T-helper 2 cell treated with Interferon-gamma antibody and Interleukin-4, amounts not matched to agents 5 μg/mL and 100 μg/mL, for 36 hours (primary cell): Measurements from ENCODE around the gene LRRFIP2.

Source experiments
- DNase-seq: peaks from one replicate; pipeline ENCODE4 v3.0.0; 2021; ENCODE audit warnings: low spot score
- H3K27ac Mint-ChIP-seq: one replicate; pipeline ENCODE4 v1.8.0; 2021; ENCODE audit warnings: mild to moderate bottlenecking, mixed read lengths
- H3K27me3 Mint-ChIP-seq: one replicate; pipeline ENCODE4 v1.8.0; 2021; ENCODE audit warnings: low read depth, mixed read lengths
- H3K36me3 Mint-ChIP-seq: one replicate; pipeline ENCODE4 v1.8.0; 2021; ENCODE audit warnings: low read depth, mixed read lengths
- H3K4me1 Mint-ChIP-seq: one replicate; pipeline ENCODE4 v1.8.0; 2021; ENCODE audit warnings: low read depth, mixed read lengths
- H3K4me3 Mint-ChIP-seq: one replicate; pipeline ENCODE4 v1.8.0; 2022; ENCODE audit warnings: mild to moderate bottlenecking, moderate library complexity, mixed read lengths
- H3K9me3 Mint-ChIP-seq: one replicate; pipeline ENCODE4 v1.8.0; 2021; ENCODE audit warnings: mixed read lengths

The LRRFIP2 gene

GRCh38 chr3:37041546-37042195 lies 132.7 kb downstream of the LRRFIP2 start:
- Mint-ChIP-seq H3K4me3 (no peak overlapping the region), H3K27me3 (no peaks in the 10 kb centered on the region), H3K27ac (no peak overlapping the region), H3K4me1 (no peaks in the 10 kb centered on the region), H3K36me3 (peaks cover 54% of the 10 kb centered on the region), H3K9me3 (peaks cover 3% of the 10 kb centered on the region)
- DNase-seq: no peak

GRCh38 chr3:37040231-37040630 lies 134.2 kb downstream of the LRRFIP2 start:
- H3K4me1 Mint-ChIP-seq: no peaks in the 10 kb centered on the region
- peak overlapping the region; percentile 17 for H3K27ac Mint-ChIP-seq
- H3K4me3 Mint-ChIP-seq: no peak overlapping the region
- peaks cover 63% of the 10 kb centered on the region for H3K36me3 Mint-ChIP-seq
- DNase-seq: no peak
- no peaks in the 10 kb centered on the region for H3K27me3 Mint-ChIP-seq
- H3K9me3 Mint-ChIP-seq: peaks cover 15% of the 10 kb centered on the region

- Mint-ChIP-seq H3K4me1 (no peaks in the 10 kb centered on the region), H3K36me3 (peaks cover 66% of the 10 kb centered on the region), H3K27me3 (no peaks in the 10 kb centered on the region), H3K4me3 (no peak overlapping the region), H3K27ac (no peak overlapping the region), H3K9me3 (peaks cover 22% of the 10 kb centered on the region)
- no peak for DNase-seq
Observed at GRCh38 chr3:37039161-37039846, 135.1 kb downstream of the LRRFIP2 start.

GRCh38 chr3:37037352-37037751 lies 137.0 kb downstream of the LRRFIP2 start:
- H3K4me3 Mint-ChIP-seq: no peak overlapping the region
- H3K9me3 Mint-ChIP-seq: peaks cover 22% of the 10 kb centered on the region
- no peak overlapping the region for H3K27ac Mint-ChIP-seq
- DNase-seq: no peak
- H3K4me1 Mint-ChIP-seq: no peaks in the 10 kb centered on the region
- no peaks in the 10 kb centered on the region for H3K27me3 Mint-ChIP-seq
- H3K36me3 Mint-ChIP-seq: peaks cover 76% of the 10 kb centered on the region

GRCh38 chr3:37032961-37033360 lies 141.4 kb downstream of the LRRFIP2 start:
- Mint-ChIP-seq H3K27ac (no peak overlapping the region), H3K36me3 (peaks cover 72% of the 10 kb centered on the region), H3K4me1 (no peaks in the 10 kb centered on the region), H3K4me3 (no peak overlapping the region), H3K9me3 (peaks cover 22% of the 10 kb centered on the region), H3K27me3 (no peaks in the 10 kb centered on the region)
- no peak for DNase-seq

GRCh38 chr3:37031096-37031682 lies 143.2 kb downstream of the LRRFIP2 start:
- Mint-ChIP-seq H3K27me3 (no peaks in the 10 kb centered on the region), H3K36me3 (peaks cover 72% of the 10 kb centered on the region), H3K4me3 (no peak overlapping the region), H3K4me1 (no peaks in the 10 kb centered on the region), H3K27ac (no peak overlapping the region), H3K9me3 (peaks cover 14% of the 10 kb centered on the region)
- DNase-seq: no peak

- DNase-seq: no peak
- Mint-ChIP-seq H3K27me3 (no peaks in the 10 kb centered on the region), H3K27ac (no peak overlapping the region), H3K4me1 (no peaks in the 10 kb centered on the region), H3K9me3 (peaks cover 10% of the 10 kb centered on the region), H3K4me3 (no peak overlapping the region), H3K36me3 (peaks cover 71% of the 10 kb centered on the region)
Observed at GRCh38 chr3:37030588-37030987, 143.8 kb downstream of the LRRFIP2 start.

GRCh38 chr3:37029516-37030163 lies 144.7 kb downstream of the LRRFIP2 start:
- H3K4me1 Mint-ChIP-seq: peaks cover 4% of the 10 kb centered on the region
- H3K9me3 Mint-ChIP-seq: peaks cover under 1% of the 10 kb centered on the region
- H3K4me3 Mint-ChIP-seq: no peak overlapping the region
- H3K36me3 Mint-ChIP-seq: peaks cover 66% of the 10 kb centered on the region
- no peaks in the 10 kb centered on the region for H3K27me3 Mint-ChIP-seq
- DNase-seq: no peak
- no peak overlapping the region for H3K27ac Mint-ChIP-seq

GRCh38 chr3:37029111-37029510 lies 145.3 kb downstream of the LRRFIP2 start:
- DNase-seq: no peak
- H3K27ac Mint-ChIP-seq: no peak overlapping the region
- H3K4me1 Mint-ChIP-seq: peaks cover 6% of the 10 kb centered on the region
- peaks cover 65% of the 10 kb centered on the region for H3K36me3 Mint-ChIP-seq
- no peak overlapping the region for H3K4me3 Mint-ChIP-seq
- no peaks in the 10 kb centered on the region for H3K27me3 Mint-ChIP-seq
- no peaks in the 10 kb centered on the region for H3K9me3 Mint-ChIP-seq

GRCh38 chr3:37028329-37028728 lies 146.1 kb downstream of the LRRFIP2 start:
- Mint-ChIP-seq H3K4me3 (no peak overlapping the region), H3K27me3 (no peaks in the 10 kb centered on the region), H3K9me3 (no peaks in the 10 kb centered on the region), H3K27ac (no peak overlapping the region), H3K36me3 (peaks cover 62% of the 10 kb centered on the region), H3K4me1 (peaks cover 6% of the 10 kb centered on the region)
- DNase-seq: no peak

GRCh38 chr3:37026851-37027250 lies 147.5 kb downstream of the LRRFIP2 start:
- H3K27ac Mint-ChIP-seq: no peak overlapping the region
- H3K4me1 Mint-ChIP-seq: peaks cover 6% of the 10 kb centered on the region

GRCh38 chr3:37025561-37026335 lies 148.6 kb downstream of the LRRFIP2 start:
- no peak for DNase-seq
- H3K9me3 Mint-ChIP-seq: no peaks in the 10 kb centered on the region
- peaks cover 61% of the 10 kb centered on the region for H3K36me3 Mint-ChIP-seq
- H3K27ac Mint-ChIP-seq: peak overlapping the region; percentile 6
- H3K4me3 Mint-ChIP-seq: no peak overlapping the region
- no peaks in the 10 kb centered on the region for H3K27me3 Mint-ChIP-seq
- peaks cover 6% of the 10 kb centered on the region for H3K4me1 Mint-ChIP-seq

More at GRCh38 chr3:37026851-37027250, 147.5 kb downstream of the LRRFIP2 start:
- Mint-ChIP-seq H3K27me3 (no peaks in the 10 kb centered on the region), H3K36me3 (peaks cover 62% of the 10 kb centered on the region), H3K4me3 (no peak overlapping the region), H3K9me3 (no peaks in the 10 kb centered on the region)
- DNase-seq: no peak

GRCh38 chr3:37024820-37025405 lies 149.5 kb downstream of the LRRFIP2 start:
- Mint-ChIP-seq H3K9me3 (no peaks in the 10 kb centered on the region), H3K36me3 (peaks cover 64% of the 10 kb centered on the region), H3K4me1 (peaks cover 6% of the 10 kb centered on the region), H3K27ac (no peak overlapping the region), H3K27me3 (no peaks in the 10 kb centered on the region), H3K4me3 (no peak overlapping the region)
- no peak for DNase-seq
